K562 treated with DMSO at 1 percent for 12 hours (cell line): ENCODE data around the gene DNAJC4. TPM values are rescaled to one million over a fixed set of nuclear protein-coding genes. Genes with fewer than 3 reads are reported as not detected.

Source experiments
- total RNA-seq: library from RNA; unstranded; fragments of 300-600 nt; gene quantifications from 2 replicates; pipeline ENCODE4 v1.2.3, GENCODE V29; 2022; ENCODE audit not compliant: insufficient read depth

DNAJC4 gene
- total RNA-seq, result 71.7 and 73.1 TPM in 2 replicates

DNA sequence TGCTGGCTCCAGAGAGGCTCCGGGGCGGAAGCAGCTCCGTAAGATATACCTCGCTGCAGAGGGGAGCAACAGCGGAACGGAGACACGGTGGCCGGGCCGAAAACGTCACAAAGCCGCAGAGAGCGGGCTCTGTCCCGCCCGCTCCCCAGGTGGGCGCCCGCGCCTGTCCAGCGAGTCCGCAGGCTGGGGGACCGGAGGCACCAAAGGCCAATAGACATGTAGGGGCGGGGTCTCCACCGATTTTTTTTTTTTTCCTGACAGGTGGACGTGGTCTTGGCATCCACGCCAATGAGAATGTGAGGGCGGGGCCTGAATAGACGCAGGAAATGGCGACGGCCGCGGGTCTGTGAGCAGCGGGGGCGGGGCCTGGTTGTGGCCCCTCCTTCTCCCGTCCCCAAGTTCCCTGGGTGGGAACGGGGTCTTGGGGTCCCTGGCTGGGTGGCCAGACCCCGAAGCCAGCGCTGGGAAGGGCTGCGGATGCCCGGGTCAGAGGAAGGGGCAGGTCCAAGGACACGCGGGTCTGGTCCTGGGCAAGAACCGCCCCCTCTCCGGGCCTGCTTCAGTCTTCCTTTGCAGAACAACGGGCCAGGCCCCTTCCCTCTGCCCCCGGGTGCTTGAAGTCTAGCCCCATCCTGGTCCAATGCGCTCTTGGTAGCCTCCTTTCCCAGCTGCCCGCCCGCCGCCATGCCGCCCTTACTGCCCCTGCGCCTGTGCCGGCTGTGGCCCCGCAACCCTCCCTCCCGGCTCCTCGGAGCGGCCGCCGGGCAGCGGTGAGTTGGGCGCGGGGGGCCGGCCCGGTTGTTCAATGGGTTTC lies at the start of gene DNAJC4:
Gene DNAJC4, plus strand, starts transcription at position 378 of the 814 bp plus-strand sequence. Its CDS starts 307 bp downstream, at position 685.

GRCh38 chr11:64185693-64186491 lies 44.5 kb upstream of the DNAJC4 start, which contains the start of gene STIP1:
STIP1 (plus strand) TSS chr11:64186171; CDS start chr11:64186262, 91 bp downstream.

GRCh38 chr11:64206457-64207255 lies 23.7 kb upstream of the DNAJC4 start, which contains the start of gene FERMT3:
FERMT3 (plus strand) TSS chr11:64206721; CDS start chr11:64207365, 644 bp downstream.

DNA sequence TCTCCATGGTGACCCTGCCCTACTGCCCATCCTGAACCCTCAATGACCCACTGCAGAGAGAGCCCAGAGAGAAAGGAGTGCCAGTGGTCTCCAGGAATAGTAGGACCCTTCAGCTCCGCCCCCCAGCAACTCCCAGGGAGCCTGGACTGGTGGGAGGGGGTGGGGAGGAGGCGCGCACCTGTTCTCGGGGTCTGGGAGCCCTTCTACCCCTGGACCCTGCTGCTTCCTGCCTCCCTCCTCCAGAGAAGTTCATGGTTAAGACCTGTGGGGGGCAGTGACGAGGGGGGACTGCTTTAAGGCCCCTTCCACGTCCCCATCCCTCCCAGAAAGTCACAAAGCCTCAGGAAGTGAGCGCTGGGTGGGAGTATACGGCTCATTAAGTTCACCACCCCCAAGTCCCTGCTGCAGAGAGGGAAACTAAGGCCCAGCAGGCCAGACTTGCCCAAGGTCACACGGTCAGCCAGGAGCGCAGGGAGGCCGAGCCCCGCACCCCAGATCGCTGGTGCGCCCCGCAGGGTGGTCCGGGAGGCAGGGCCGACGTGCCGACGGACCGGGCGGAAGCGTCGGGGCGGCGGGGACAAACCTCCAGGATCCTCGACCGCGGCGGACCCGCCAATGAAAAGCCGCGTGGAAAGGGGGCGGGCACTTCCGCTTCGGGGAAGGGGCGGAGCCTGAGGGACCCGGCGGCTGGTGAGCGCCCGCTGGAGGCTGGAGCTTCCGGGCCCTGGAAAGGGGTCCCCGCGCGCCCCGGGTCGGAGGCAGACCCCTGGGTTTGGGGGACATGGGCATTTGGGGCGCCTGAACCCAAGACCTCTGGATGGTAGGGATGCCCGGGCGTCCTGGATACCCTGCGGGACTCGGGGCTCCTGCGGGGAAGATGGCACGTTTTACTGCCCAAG lies 4.5 kb upstream of the DNAJC4 start, which contains the start of the genes NUDT22 and TRPT1:
Gene NUDT22, plus strand, starts transcription at position 667 of the 899 bp plus-strand sequence. CDS start 379 bp downstream, outside the sequence.
Gene TRPT1, minus strand, starts transcription at position 579 of the 899 bp plus-strand sequence. Its CDS starts 326 bp downstream, at position 253.

GRCh38 chr11:64233913-64234586 lies 3.7 kb downstream of the DNAJC4 start, which contains the start of gene VEGFB:
VEGFB (plus strand) TSS chr11:64234584; CDS start chr11:64234834, 250 bp downstream.

GRCh38 chr11:64240435-64241240 lies 10.3 kb downstream of the DNAJC4 start, which contains the start of gene FKBP2:
FKBP2 (plus strand) TSS chr11:64241095; CDS start chr11:64242388, 1,293 bp downstream.

GRCh38 chr11:64246871-64247728 lies 16.8 kb downstream of the DNAJC4 start, which contains the start of gene PPP1R14B:
PPP1R14B (minus strand) TSS chr11:64246943; CDS start chr11:64246673, 270 bp downstream.

GRCh38 chr11:64251016-64251752 lies 20.8 kb downstream of the DNAJC4 start, which contains the start of gene PLCB3:
PLCB3 (plus strand) TSS chr11:64251530; CDS start chr11:64251650, 120 bp downstream.

Other genes with a start within 250 kb of the DNAJC4 start
- 78.6 and 88.4 TPM in 2 replicates for gene OTUB1, start 244.1 kb upstream of the DNAJC4 start, total RNA-seq
- gene FLRT1, start 194.6 kb upstream of the DNAJC4 start, total RNA-seq, result 0.68 TPM in 1 of 2 replicates, not detected in the other
- gene MACROD1, start 64.4 kb upstream of the DNAJC4 start, total RNA-seq, result 69.0 and 104 TPM in 2 replicates
- 202 and 282 TPM in 2 replicates for gene STIP1, start 44.4 kb upstream of the DNAJC4 start, total RNA-seq
- gene FERMT3, start 23.8 kb upstream of the DNAJC4 start, total RNA-seq, result 98.9 and 99.4 TPM in 2 replicates
- 41.7 and 48.9 TPM in 2 replicates for gene TRPT1, start 4.4 kb upstream of the DNAJC4 start, total RNA-seq
- gene NUDT22, start 4.3 kb upstream of the DNAJC4 start, total RNA-seq, result 79.4 and 98.5 TPM in 2 replicates
- gene VEGFB, start 4.0 kb downstream of the DNAJC4 start, total RNA-seq, result 103 and 104 TPM in 2 replicates
- 113 and 130 TPM in 2 replicates for gene FKBP2, start 10.5 kb downstream of the DNAJC4 start, total RNA-seq
- 105 and 156 TPM in 2 replicates for gene PPP1R14B, start 16.4 kb downstream of the DNAJC4 start, total RNA-seq
- gene PLCB3, start 21.0 kb downstream of the DNAJC4 start, total RNA-seq, result 14.8 and 31.1 TPM in 2 replicates
- gene BAD, start 54.1 kb downstream of the DNAJC4 start, total RNA-seq, result 83.9 and 138 TPM in 2 replicates
- gene GPR137, start 55.3 kb downstream of the DNAJC4 start, total RNA-seq, result 49.0 and 56.6 TPM in 2 replicates
- not detected in 2 replicates for gene KCNK4, start 60.8 kb downstream of the DNAJC4 start, total RNA-seq
- 1.8 and 2.0 TPM in 2 replicates for gene CATSPERZ, start 69.8 kb downstream of the DNAJC4 start, total RNA-seq
- 72.4 and 81.7 TPM in 2 replicates for gene ESRRA, start 75.0 kb downstream of the DNAJC4 start, total RNA-seq
- gene TRMT112, start 87.0 kb downstream of the DNAJC4 start, total RNA-seq, result 306 and 450 TPM in 2 replicates
- 404 and 652 TPM in 2 replicates for gene PRDX5, start 87.6 kb downstream of the DNAJC4 start, total RNA-seq
- 12.0 and 20.3 TPM in 2 replicates for gene CCDC88B, start 109.7 kb downstream of the DNAJC4 start, total RNA-seq
- 24.0 and 26.5 TPM in 2 replicates for gene RPS6KA4, start 128.6 kb downstream of the DNAJC4 start, total RNA-seq